Astrocyte (in vitro differentiated cells and primary cell): ENCODE results near the gene HS6ST2. TPM values are rescaled to one million over a fixed set of nuclear protein-coding genes. Genes with fewer than 3 reads are reported as not detected.

Experiments
- DNase-seq: peaks from one replicate; pipeline ENCODE4 v3.0.0-alpha.2; 2010; ENCODE audit warnings: low read depth
- FAIRE-seq: peaks from 2 replicates; lab custom pipeline; 2011; peaks lifted over from hg19 to GRCh38; lab: Jason Lieb, UNC
- H2AFZ ChIP-seq: 2 replicates; pipeline ENCODE4 v1.6.0; 2012; ENCODE audit warnings: low read depth, low read length, inconsistent platforms
- H3K27ac ChIP-seq: 2 replicates; pipeline ENCODE4 v1.5.1; 2011; ENCODE audit warnings: low read depth, low read length, inconsistent platforms
- H3K27me3 ChIP-seq: 2 replicates; pipeline ENCODE4 v1.6.0; 2011; ENCODE audit warnings: low read length, inconsistent platforms; ENCODE audit not compliant: insufficient read depth
- H3K36me3 ChIP-seq: 2 replicates; pipeline ENCODE4 v1.5.1; 2011; ENCODE audit warnings: low read length, inconsistent platforms; ENCODE audit not compliant: insufficient read depth
- H3K4me1 ChIP-seq: 2 replicates; pipeline ENCODE4 v1.5.1; 2011; ENCODE audit warnings: low read length, inconsistent platforms; ENCODE audit not compliant: insufficient read depth
- H3K4me2 ChIP-seq: 2 replicates; pipeline ENCODE4 v1.6.0; 2012; ENCODE audit warnings: low read length, inconsistent platforms
- H3K4me3 ChIP-seq: 2 replicates; pipeline ENCODE4 v1.5.1; 2011; ENCODE audit warnings: low read depth, mild to moderate bottlenecking, low read length, inconsistent platforms; ENCODE audit not compliant: insufficient read depth
- H3K79me2 ChIP-seq: 2 replicates; pipeline ENCODE4 v1.6.0; 2012; ENCODE audit warnings: mild to moderate bottlenecking, low read length, inconsistent platforms; ENCODE audit not compliant: insufficient read depth
- H3K9ac ChIP-seq: 2 replicates; pipeline ENCODE4 v1.6.0; 2012; ENCODE audit warnings: mild to moderate bottlenecking, low read length, inconsistent platforms
- H3K9me3 ChIP-seq: 2 replicates; pipeline ENCODE4 v1.5.1; 2012; ENCODE audit warnings: low read depth, mild to moderate bottlenecking, low read length, inconsistent platforms; ENCODE audit not compliant: insufficient read depth
- H4K20me1 ChIP-seq: 2 replicates; pipeline ENCODE4 v1.6.0; 2012; ENCODE audit warnings: low read length, inconsistent platforms; ENCODE audit not compliant: insufficient read depth
- H3K27ac Mint-ChIP-seq: one replicate; pipeline ENCODE4 v1.8.0; 2021; ENCODE audit warnings: mild to moderate bottlenecking, mixed read lengths; ENCODE audit not compliant: unreplicated experiment
- H3K27me3 Mint-ChIP-seq: one replicate; pipeline ENCODE4 v1.8.0; 2021; ENCODE audit warnings: low read depth, mixed read lengths; ENCODE audit not compliant: unreplicated experiment
- H3K36me3 Mint-ChIP-seq: one replicate; pipeline ENCODE4 v1.8.0; 2021; ENCODE audit warnings: low read depth, mixed read lengths; ENCODE audit not compliant: unreplicated experiment
- H3K4me1 Mint-ChIP-seq: one replicate; pipeline ENCODE4 v1.8.0; 2021; ENCODE audit warnings: low read depth, mixed read lengths; ENCODE audit not compliant: unreplicated experiment
- H3K4me3 Mint-ChIP-seq: one replicate; pipeline ENCODE4 v1.8.0; 2021; ENCODE audit warnings: mild to moderate bottlenecking, moderate library complexity, mixed read lengths; ENCODE audit not compliant: unreplicated experiment
- H3K9me3 Mint-ChIP-seq: one replicate; pipeline ENCODE4 v1.8.0; 2021; ENCODE audit warnings: mild to moderate bottlenecking, mixed read lengths; ENCODE audit not compliant: unreplicated experiment
- EZH2 ChIP-seq: IDR thresholded peaks from 2 replicates; pipeline ENCODE4 v1.6.1; 2012; ENCODE audit warnings: mild to moderate bottlenecking, low read length, inconsistent platforms; ENCODE audit not compliant: insufficient read depth
- total RNA-seq: library from RNA; stranded (reverse); gene quantifications from 2 replicates; pipeline ENCODE4 v1.2.1, GENCODE V29; 2021
- TF ChIP-seq, protein P1 (sequence below): IDR thresholded peaks from 2 replicates; pipeline ENCODE4 v1.5.1; 2011; ENCODE audit warnings: low read depth, mild to moderate bottlenecking, inconsistent platforms, low read length, moderate library complexity; ENCODE audit not compliant: insufficient read depth

Gene HS6ST2
- total RNA-seq, 1 donor from 2014 or later: 12.9 TPM

- Mint-ChIP-seq H3K4me3 (no peak overlapping the region), H3K9me3 (no peaks in the 10 kb centered on the region), H3K27ac (no peak overlapping the region), H3K36me3 (no peaks in the 10 kb centered on the region), H3K27me3 (no peaks in the 10 kb centered on the region), H3K4me1 (no peaks in the 10 kb centered on the region)
- H3K4me1 ChIP-seq: no peaks in the 10 kb centered on the region
- no peak for TF ChIP-seq EZH2
- TF ChIP-seq, protein P1, sequence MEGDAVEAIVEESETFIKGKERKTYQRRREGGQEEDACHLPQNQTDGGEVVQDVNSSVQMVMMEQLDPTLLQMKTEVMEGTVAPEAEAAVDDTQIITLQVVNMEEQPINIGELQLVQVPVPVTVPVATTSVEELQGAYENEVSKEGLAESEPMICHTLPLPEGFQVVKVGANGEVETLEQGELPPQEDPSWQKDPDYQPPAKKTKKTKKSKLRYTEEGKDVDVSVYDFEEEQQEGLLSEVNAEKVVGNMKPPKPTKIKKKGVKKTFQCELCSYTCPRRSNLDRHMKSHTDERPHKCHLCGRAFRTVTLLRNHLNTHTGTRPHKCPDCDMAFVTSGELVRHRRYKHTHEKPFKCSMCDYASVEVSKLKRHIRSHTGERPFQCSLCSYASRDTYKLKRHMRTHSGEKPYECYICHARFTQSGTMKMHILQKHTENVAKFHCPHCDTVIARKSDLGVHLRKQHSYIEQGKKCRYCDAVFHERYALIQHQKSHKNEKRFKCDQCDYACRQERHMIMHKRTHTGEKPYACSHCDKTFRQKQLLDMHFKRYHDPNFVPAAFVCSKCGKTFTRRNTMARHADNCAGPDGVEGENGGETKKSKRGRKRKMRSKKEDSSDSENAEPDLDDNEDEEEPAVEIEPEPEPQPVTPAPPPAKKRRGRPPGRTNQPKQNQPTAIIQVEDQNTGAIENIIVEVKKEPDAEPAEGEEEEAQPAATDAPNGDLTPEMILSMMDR: no peak
- H3K27me3 ChIP-seq: no peaks in the 10 kb centered on the region
- no peaks in the 10 kb centered on the region for H3K9me3 ChIP-seq
- FAIRE-seq: no peak
- H3K4me2 ChIP-seq: no peak overlapping the region
- no peak overlapping the region for H3K4me3 ChIP-seq
- no peak overlapping the region for H3K27ac ChIP-seq
- no peaks in the 10 kb centered on the region for H3K36me3 ChIP-seq
- H3K79me2 ChIP-seq: no peaks in the 10 kb centered on the region
- DNase-seq: no peak
- H2AFZ ChIP-seq: no peak overlapping the region
- H4K20me1 ChIP-seq: no peaks in the 10 kb centered on the region
- H3K9ac ChIP-seq: no peak overlapping the region
These were observed 305.6 kb downstream of the HS6ST2 start for GRCh38 chrX:132652871-132653270.

- Mint-ChIP-seq H3K27ac (no peak overlapping the region), H3K27me3 (no peaks in the 10 kb centered on the region), H3K36me3 (no peaks in the 10 kb centered on the region), H3K4me1 (no peaks in the 10 kb centered on the region), H3K9me3 (no peaks in the 10 kb centered on the region), H3K4me3 (no peak overlapping the region)
- Histone ChIP-seq H3K4me3 (no peak overlapping the region), H3K36me3 (no peaks in the 10 kb centered on the region), H4K20me1 (no peaks in the 10 kb centered on the region), H2AFZ (no peak overlapping the region), H3K9me3 (no peaks in the 10 kb centered on the region), H3K4me1 (no peaks in the 10 kb centered on the region), H3K9ac (no peak overlapping the region), H3K4me2 (no peak overlapping the region), H3K27ac (no peak overlapping the region), H3K27me3 (no peaks in the 10 kb centered on the region), H3K79me2 (no peaks in the 10 kb centered on the region)
- FAIRE-seq (peak; percentile 83), DNase-seq (peak; percentile 26)
- TF ChIP-seq EZH2: no peak
- TF ChIP-seq, protein P1: no peak
These were observed 306.9 kb downstream of the HS6ST2 start for GRCh38 chrX:132651421-132652086.

GRCh38 chrX:132648895-132649294 lies 309.5 kb downstream of the HS6ST2 start:
- H3K9me3 ChIP-seq: no peaks in the 10 kb centered on the region
- H3K27ac Mint-ChIP-seq: no peak overlapping the region
- no peaks in the 10 kb centered on the region for H4K20me1 ChIP-seq
- no peaks in the 10 kb centered on the region for H3K79me2 ChIP-seq
- H3K27ac ChIP-seq: no peak overlapping the region
- no peaks in the 10 kb centered on the region for H3K27me3 Mint-ChIP-seq
- no peaks in the 10 kb centered on the region for H3K4me1 Mint-ChIP-seq
- H3K4me3 ChIP-seq: no peak overlapping the region
- no peaks in the 10 kb centered on the region for H3K9me3 Mint-ChIP-seq
- peak; percentile 10 for DNase-seq
- no peaks in the 10 kb centered on the region for H3K4me1 ChIP-seq
- H3K36me3 Mint-ChIP-seq: no peaks in the 10 kb centered on the region
- no peak overlapping the region for H2AFZ ChIP-seq
- TF ChIP-seq, protein P1: no peak
- TF ChIP-seq EZH2: no peak
- H3K36me3 ChIP-seq: no peaks in the 10 kb centered on the region
- H3K4me3 Mint-ChIP-seq: no peak overlapping the region
- no peak overlapping the region for H3K9ac ChIP-seq
- FAIRE-seq: no peak
- no peak overlapping the region for H3K4me2 ChIP-seq
- no peaks in the 10 kb centered on the region for H3K27me3 ChIP-seq
